IMR-90 (cell line): ENCODE results near the gene KCTD11. TPM values are rescaled to one million over a fixed set of nuclear protein-coding genes. Genes with fewer than 3 reads are reported as not detected.

Source experiments
- ATAC-seq: fragments of 200-7000 bp; cut with Tn5 transposase; 2 replicates; pipeline ENCODE4 v1.9.1; 2020; ENCODE audit warnings: low read depth, mild to moderate bottlenecking, moderate library complexity
- BruUV-seq: library from RNA; stranded (reverse); fragments of 400-500 nt; replicated peaks from 2 replicates; lab custom pipeline; 2021; lab: Mats Ljungman, UMichigan
- CTCF ChIA-PET: fragments of 300-600 bp; formaldehyde crosslinking; extraction: SDS; loops from one replicate; lab custom pipeline; 2021; ENCODE audit warnings: antibody characterized with exemption; lab: Yijun Ruan, JAX
- POLR2A ChIA-PET: fragments of 300-600 bp; sonication (Branson Sonifier 250); formaldehyde crosslinking; loops from one replicate; lab custom pipeline; 2022; ENCODE audit warnings: antibody characterized with exemption; ENCODE audit not compliant: unreplicated experiment; lab: Charles Lee
- DNase-seq: peaks from one replicate; pipeline ENCODE4 v3.0.0; 2013
- H2AFZ ChIP-seq: replicated peaks from 2 replicates; pipeline ENCODE3; 2013; ENCODE audit warnings: low read length, mild to moderate bottlenecking; ENCODE audit not compliant: poor library complexity
- H2AK5ac ChIP-seq: 2 replicates; pipeline ENCODE4 v1.6.1; 2013; ENCODE audit warnings: low read depth, low read length, inconsistent platforms
- H2AK9ac ChIP-seq: replicated peaks from 2 replicates; pipeline ENCODE3; 2013; ENCODE audit warnings: mild to moderate bottlenecking, low read depth, low read length, moderate library complexity; ENCODE audit not compliant: poor library complexity
- H2BK120ac ChIP-seq: 2 replicates; pipeline ENCODE4 v1.6.1; 2013; ENCODE audit warnings: low read depth, low read length, inconsistent platforms
- H2BK15ac ChIP-seq: 3 replicates; pipeline ENCODE4 v1.6.1; 2013; ENCODE audit warnings: low read depth, low read length, inconsistent platforms
- H2BK20ac ChIP-seq: 2 replicates; pipeline ENCODE4 v1.6.1; 2013; ENCODE audit warnings: low read depth, mild to moderate bottlenecking, inconsistent platforms, low read length, moderate library complexity
- H2BK5ac ChIP-seq: 2 replicates; pipeline ENCODE4 v1.6.1; 2013; ENCODE audit warnings: mild to moderate bottlenecking, low read depth, low read length, inconsistent platforms; ENCODE audit not compliant: poor library complexity, severe bottlenecking
- H3K14ac ChIP-seq: replicated peaks from 2 replicates; pipeline ENCODE4 v1.6.1; 2013; ENCODE audit warnings: low read depth, low read length, inconsistent platforms
- H3K18ac ChIP-seq: 2 replicates; pipeline ENCODE4 v1.6.1; 2013; ENCODE audit warnings: low read depth, low read length, control low read depth
- H3K23ac ChIP-seq: 2 replicates; pipeline ENCODE4 v1.6.1; 2013; ENCODE audit warnings: low read depth, low read length, inconsistent platforms
- H3K27ac ChIP-seq: 2 replicates; pipeline ENCODE4 v1.5.1; 2013; ENCODE audit warnings: mild to moderate bottlenecking, control low read depth, low read length; ENCODE audit not compliant: insufficient read depth
- H3K27me3 ChIP-seq: 2 replicates; pipeline ENCODE4 v1.6.1; 2013; ENCODE audit warnings: low read length; ENCODE audit not compliant: control insufficient read depth, insufficient read depth
- H3K36me3 ChIP-seq: 2 replicates; pipeline ENCODE4 v1.6.1; 2013; ENCODE audit warnings: low read length, mixed read lengths; ENCODE audit not compliant: control insufficient read depth, insufficient read depth
- H3K4ac ChIP-seq: 2 replicates; pipeline ENCODE4 v1.6.1; 2013; ENCODE audit warnings: low read depth, low read length, inconsistent platforms
- H3K4me1 ChIP-seq: 2 replicates; pipeline ENCODE4 v1.6.1; 2013; ENCODE audit warnings: low read length, mixed read lengths; ENCODE audit not compliant: control insufficient read depth, insufficient read depth
- H3K4me2 ChIP-seq: 2 replicates; pipeline ENCODE4 v1.6.1; 2013; ENCODE audit warnings: low read depth, mild to moderate bottlenecking, control low read depth, low read length, moderate library complexity
- H3K4me3 ChIP-seq: 2 replicates; pipeline ENCODE4 v1.5.1; 2013; ENCODE audit warnings: low read depth, mild to moderate bottlenecking, control low read depth, low read length, moderate library complexity; ENCODE audit not compliant: insufficient read depth
- H3K56ac ChIP-seq: 2 replicates; pipeline ENCODE4 v1.6.1; 2013; ENCODE audit warnings: low read length, inconsistent platforms; ENCODE audit not compliant: insufficient read depth; ENCODE audit errors: extremely low read depth
- H3K79me1 ChIP-seq, 2 experiments: 2 replicates each; pipeline ENCODE4 v1.6.1; 2013; ENCODE audit warnings: low read length in 2 of 2, inconsistent platforms in 1 of 2, low read depth in 1 of 2
- H3K9ac ChIP-seq: 2 replicates; pipeline ENCODE4 v1.6.1; 2013; ENCODE audit warnings: low read depth, low read length, control low read depth
- H3K9me1 ChIP-seq: 2 replicates; pipeline ENCODE4 v1.6.1; 2013; ENCODE audit warnings: low read length, inconsistent platforms; ENCODE audit not compliant: insufficient read depth
- H3K9me3 ChIP-seq: 2 replicates; pipeline ENCODE4 v1.6.1; 2013; ENCODE audit warnings: low read length; ENCODE audit not compliant: control insufficient read depth, insufficient read depth
- H4K20me1 ChIP-seq: 2 replicates; pipeline ENCODE4 v1.6.1; 2013; ENCODE audit warnings: low read length, inconsistent platforms; ENCODE audit not compliant: insufficient read depth
- H4K5ac ChIP-seq: 2 replicates; pipeline ENCODE4 v1.6.1; 2013; ENCODE audit warnings: mild to moderate bottlenecking, low read depth, low read length, control low read depth
- H4K8ac ChIP-seq, 2 experiments: 2 replicates each; pipeline ENCODE4 v1.6.1; 2013; ENCODE audit warnings: low read depth in 2 of 2, low read length in 2 of 2, control low read depth in 1 of 2, inconsistent platforms in 1 of 2
- H4K91ac ChIP-seq: 2 replicates; pipeline ENCODE4 v1.6.1; 2013; ENCODE audit warnings: low read depth, low read length, inconsistent platforms; ENCODE audit not compliant: insufficient read depth
- BHLHE40 ChIP-seq: fragments of 150-350 bp; IDR thresholded peaks from 2 replicates; pipeline ENCODE4 v1.6.1; 2016; ENCODE audit warnings: mild to moderate bottlenecking, low read depth, low read length
- CEBPB ChIP-seq: IDR thresholded peaks from 2 replicates; pipeline ENCODE4 v1.6.1; 2012; ENCODE audit warnings: low read depth, low read length, improper control_type of control experiment
- CHD1 ChIP-seq: IDR thresholded peaks from 2 replicates; pipeline ENCODE4 v1.6.1; 2012; ENCODE audit warnings: low read depth, low read length, improper control_type of control experiment
- MAFK ChIP-seq: IDR thresholded peaks from 2 replicates; pipeline ENCODE4 v1.6.1; 2012; ENCODE audit warnings: low read depth, low read length, improper control_type of control experiment
- MAZ ChIP-seq: IDR thresholded peaks from 2 replicates; pipeline ENCODE4 v1.6.1; 2012; ENCODE audit warnings: low read depth, mild to moderate bottlenecking, low read length, improper control_type of control experiment, moderate library complexity, borderline replicate concordance
- NFE2L2 ChIP-seq: fragments of 150-350 bp; IDR thresholded peaks from 2 replicates; pipeline ENCODE4 v1.6.1; 2016; ENCODE audit warnings: low read depth, mild to moderate bottlenecking, low read length
- RCOR1 ChIP-seq: IDR thresholded peaks from 2 replicates; pipeline ENCODE4 v1.6.1; 2012; ENCODE audit warnings: mild to moderate bottlenecking, low read length, improper control_type of control experiment; ENCODE audit not compliant: insufficient replicate concordance
- RFX5 ChIP-seq: IDR thresholded peaks from 2 replicates; pipeline ENCODE4 v1.8.0; 2012; ENCODE audit warnings: low read depth, mild to moderate bottlenecking, low read length, moderate library complexity
- SMC3 ChIP-seq: fragments of 150-350 bp; IDR thresholded peaks from 2 replicates; pipeline ENCODE4 v1.6.1; 2016; ENCODE audit warnings: low read depth, mild to moderate bottlenecking, antibody characterized with exemption, low read length, moderate library complexity
- WGBS, 2 experiments: methylation state at CpG; one replicate each; pipeline versions ENCODE4 v1.1.5 to v1.1.7; 2013; ENCODE audit warnings: missing lambda C conversion rate in 2 of 2; ENCODE audit not compliant: insufficient read length in 1 of 2; ENCODE audit errors: extremely low coverage in 2 of 2; 5-methylcytosine and 5-hydroxymethylcytosine counted together
- dilution Hi-C: fragments of 300-500 bp; cut with HindIII; formaldehyde crosslinking; loops from one replicate; pipeline ENCODE4 v1.14.3; 2018; ENCODE audit warnings: low sequenced_read_pairs; ENCODE audit not compliant: unreplicated experiment
- in situ Hi-C: fragments of 300-500 bp; cut with MboI; formaldehyde crosslinking; loops from 3 replicates; pipeline ENCODE4 v1.14.3; 2019; ENCODE audit warnings: low sequenced_read_pairs, inconsistent platforms, mixed read lengths
- intact Hi-C: fragments of 100-400 bp; cut with micrococcal nuclease; formaldehyde crosslinking; loops from 2 replicates; pipeline ENCODE4 v1.10.0; 2022
- polyA plus RNA-seq, 3 experiments: library from polyadenylated mRNA; depleted of rRNA; stranded (reverse); fragments of >200 nt; gene quantifications; 2 replicates each; pipeline ENCODE4 v1.2.3, GENCODE V29; 2012; ENCODE audit warnings: low replicate concordance in 1 of 3
- total RNA-seq: library from RNA; depleted of rRNA; stranded (reverse); fragments of >200 nt; gene quantifications from 2 replicates; pipeline ENCODE4 v1.2.3, GENCODE V29; 2012
- TF ChIP-seq, protein P1 (sequence below): fragments of 150-350 bp; IDR thresholded peaks from 2 replicates; pipeline ENCODE4 v1.6.1; 2016; ENCODE audit warnings: low read depth, mild to moderate bottlenecking, low read length, moderate library complexity, borderline replicate concordance
- TF ChIP-seq, protein P2 (sequence below): fragments of 150-350 bp; IDR thresholded peaks from 2 replicates; pipeline ENCODE4 v1.6.1; 2017; ENCODE audit warnings: mild to moderate bottlenecking, antibody characterized with exemption, low read length, low read depth

KCTD11 gene
- total and polyA plus RNA-seq, 2 of the 4 experiments (the other 2 are of a cell fraction) = 10.8 to 16.4 TPM

DNA sequence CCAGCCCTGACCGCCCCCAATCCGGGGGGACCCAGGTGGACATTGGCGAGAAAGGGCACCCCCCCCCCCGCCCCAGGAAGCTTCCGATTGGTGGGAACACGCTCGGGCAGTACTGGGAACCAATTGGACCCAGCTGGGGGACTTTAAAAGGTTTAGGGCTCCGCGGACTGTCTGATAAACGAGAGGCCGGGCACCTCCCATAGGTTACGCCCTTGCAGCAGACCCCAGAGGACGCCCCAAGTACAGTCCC lies 51.7 kb downstream of the KCTD11 start:
- WGBS, 2 experiments = no CpG with 5 or more reads among the region's 13 CpGs
- H3K9me1 ChIP-seq = no peaks in the 10 kb centered on the region
- H2AK9ac ChIP-seq = peak overlapping the region; percentile 97
- H2BK20ac ChIP-seq = no peak overlapping the region
- H3K4ac ChIP-seq = peak overlapping the region; percentile 86
- no peak overlapping the region for H2BK15ac ChIP-seq
- peaks cover 9% of the 10 kb centered on the region for H3K4me1 ChIP-seq
- CTCF ChIA-PET = interaction anchor here (0.8 kb wide), 1 partner anchor 32 kb away, joined by 4 read pairs; the partner anchor contains the start of gene TMEM102
- peak overlapping the region; percentile 75 for H3K27ac ChIP-seq
- peak overlapping the region; percentile 84 for H3K9ac ChIP-seq
- intact Hi-C loops = no loop called here
- ATAC-seq = peak; percentile 45
- H3K9me3 ChIP-seq = no peaks in the 10 kb centered on the region
- peak overlapping the region; percentile 64; the same call in 1 of the 2 replicates for H3K56ac ChIP-seq
- H2BK120ac ChIP-seq = 0 out of 2 replicates have a peak overlapping the region, but pooled peaks have one; percentile 55
- peaks cover 11 to 51% of the 10 kb centered on the region in 2 experiments for H3K79me1 ChIP-seq
- H2AFZ ChIP-seq = peak overlapping the region; percentile 100
- H3K27me3 ChIP-seq = no peaks in the 10 kb centered on the region
- no peak overlapping the region for H2AK5ac ChIP-seq
- H3K23ac ChIP-seq = peak overlapping the region; percentile 67; the same call in 1 of the 2 replicates
- H4K8ac ChIP-seq = peak overlapping the region; percentile 63 to 90; a peak in 3 of 4 replicates
- peak overlapping the region; percentile 61 for H2BK5ac ChIP-seq
- peak overlapping the region; percentile 95 for H3K4me2 ChIP-seq
- POLR2A ChIA-PET = interaction anchor here (0.6 to 1.7 kb wide), 8 partner anchors 9 to 1940 kb away, joined by 3 to 9 read pairs (median 4); partner anchors contain the start of gene PLSCR3
- BruUV-seq = no TSS peak
- no peak for DNase-seq
- no peak overlapping the region for H3K18ac ChIP-seq
- H4K20me1 ChIP-seq = peaks cover 7% of the 10 kb centered on the region
- H4K91ac ChIP-seq = peak overlapping the region; percentile 80
- in situ Hi-C loops = no loop called here
- H3K36me3 ChIP-seq = peaks cover 2% of the 10 kb centered on the region; the same call in 1 of the 2 replicates
- dilution Hi-C loops = no loop called here
- H3K14ac ChIP-seq = peak overlapping the region; percentile 94
- TF ChIP-seq NFE2L2 = no peak
- no peak for TF ChIP-seq MAZ
- TF ChIP-seq, protein P1, sequence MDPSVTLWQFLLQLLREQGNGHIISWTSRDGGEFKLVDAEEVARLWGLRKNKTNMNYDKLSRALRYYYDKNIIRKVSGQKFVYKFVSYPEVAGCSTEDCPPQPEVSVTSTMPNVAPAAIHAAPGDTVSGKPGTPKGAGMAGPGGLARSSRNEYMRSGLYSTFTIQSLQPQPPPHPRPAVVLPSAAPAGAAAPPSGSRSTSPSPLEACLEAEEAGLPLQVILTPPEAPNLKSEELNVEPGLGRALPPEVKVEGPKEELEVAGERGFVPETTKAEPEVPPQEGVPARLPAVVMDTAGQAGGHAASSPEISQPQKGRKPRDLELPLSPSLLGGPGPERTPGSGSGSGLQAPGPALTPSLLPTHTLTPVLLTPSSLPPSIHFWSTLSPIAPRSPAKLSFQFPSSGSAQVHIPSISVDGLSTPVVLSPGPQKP = no peak
- no peak for TF ChIP-seq CEBPB
- no peak for TF ChIP-seq SMC3
- no peak for TF ChIP-seq BHLHE40
- TF ChIP-seq, protein P2, sequence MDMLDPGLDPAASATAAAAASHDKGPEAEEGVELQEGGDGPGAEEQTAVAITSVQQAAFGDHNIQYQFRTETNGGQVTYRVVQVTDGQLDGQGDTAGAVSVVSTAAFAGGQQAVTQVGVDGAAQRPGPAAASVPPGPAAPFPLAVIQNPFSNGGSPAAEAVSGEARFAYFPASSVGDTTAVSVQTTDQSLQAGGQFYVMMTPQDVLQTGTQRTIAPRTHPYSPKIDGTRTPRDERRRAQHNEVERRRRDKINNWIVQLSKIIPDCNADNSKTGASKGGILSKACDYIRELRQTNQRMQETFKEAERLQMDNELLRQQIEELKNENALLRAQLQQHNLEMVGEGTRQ = no peak
- no peak for TF ChIP-seq MAFK
- TF ChIP-seq RFX5 = no peak
- TF ChIP-seq CHD1 = no peak
- TF ChIP-seq RCOR1 = no peak
- no peak overlapping the region for H4K5ac ChIP-seq
- H3K4me3 ChIP-seq = peak overlapping the region; percentile 64
